H7 (cell line): Measurements from ENCODE around the gene UBP1. TPM values are rescaled to one million over a fixed set of nuclear protein-coding genes. Genes with fewer than 3 reads are reported as not detected.
A peak's percentile ranks its signal among the peaks of the same experiment; 100 is the strongest.

Source experiments
- DNase-seq: peaks from one replicate; pipeline ENCODE4 v3.0.0; 2012
- H3K27me3 ChIP-seq: 2 replicates; pipeline ENCODE4 v1.6.0; 2011; ENCODE audit warnings: mild to moderate bottlenecking, low read length; ENCODE audit not compliant: control insufficient read depth, insufficient read depth
- H3K36me3 ChIP-seq: replicated peaks from 2 replicates; pipeline ENCODE4 v1.5.1; 2011; ENCODE audit warnings: low read length; ENCODE audit not compliant: control insufficient read depth, insufficient read depth
- H3K4me3 ChIP-seq: 2 replicates; pipeline ENCODE4 v1.5.1; 2011; ENCODE audit warnings: low read depth, mild to moderate bottlenecking, control low read depth, low read length, moderate library complexity; ENCODE audit not compliant: insufficient read depth
- total RNA-seq: library from RNA; depleted of rRNA; stranded (reverse); fragments of >200 nt; shearing (Covaris generic); gene quantifications from 2 replicates; pipeline ENCODE4 v1.2.3, GENCODE V29; 2014

UBP1 gene
- total RNA-seq, 1 experiment from 2014 or later = 31.8 TPM

GRCh38 chr3:33391255-33391995 lies 48.8 kb downstream of the UBP1 start:
- Histone ChIP-seq H3K4me3 (no peak overlapping the region), H3K36me3 (peaks cover 30% of the 10 kb centered on the region), H3K27me3 (no peaks in the 10 kb centered on the region)
- no peak for DNase-seq

- Histone ChIP-seq H3K27me3 (no peaks in the 10 kb centered on the region), H3K36me3 (peaks cover 27% of the 10 kb centered on the region), H3K4me3 (no peak overlapping the region)
- no peak for DNase-seq
These were observed 50.3 kb downstream of the UBP1 start for GRCh38 chr3:33389908-33390307.

GRCh38 chr3:33388374-33389100 lies 51.7 kb downstream of the UBP1 start:
- peaks cover 27% of the 10 kb centered on the region for H3K36me3 ChIP-seq
- H3K4me3 ChIP-seq = no peak overlapping the region
- DNase-seq = no peak
- H3K27me3 ChIP-seq = no peaks in the 10 kb centered on the region

DNA sequence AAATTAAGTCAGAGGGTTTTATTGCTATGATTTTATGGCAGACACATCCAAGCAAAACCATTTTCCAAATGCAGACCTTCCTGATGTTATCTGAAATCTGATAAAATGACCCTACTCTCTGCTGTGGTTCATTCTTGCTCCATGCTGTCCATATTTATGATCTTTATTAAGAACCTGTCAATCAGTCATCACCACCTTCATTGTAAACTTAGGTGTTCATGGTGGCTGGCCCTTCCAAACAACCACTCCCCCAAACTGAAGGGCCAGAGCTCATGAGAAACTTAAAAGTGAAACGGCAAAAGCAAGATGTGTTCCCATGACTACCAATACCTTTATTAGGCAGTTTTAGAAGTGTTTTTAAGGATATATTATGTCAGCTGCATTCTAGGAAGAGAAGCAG lies 53.6 kb downstream of the UBP1 start:
- Histone ChIP-seq H3K36me3 (peaks cover 20% of the 10 kb centered on the region), H3K4me3 (no peak overlapping the region), H3K27me3 (no peaks in the 10 kb centered on the region)
- no peak for DNase-seq

DNA sequence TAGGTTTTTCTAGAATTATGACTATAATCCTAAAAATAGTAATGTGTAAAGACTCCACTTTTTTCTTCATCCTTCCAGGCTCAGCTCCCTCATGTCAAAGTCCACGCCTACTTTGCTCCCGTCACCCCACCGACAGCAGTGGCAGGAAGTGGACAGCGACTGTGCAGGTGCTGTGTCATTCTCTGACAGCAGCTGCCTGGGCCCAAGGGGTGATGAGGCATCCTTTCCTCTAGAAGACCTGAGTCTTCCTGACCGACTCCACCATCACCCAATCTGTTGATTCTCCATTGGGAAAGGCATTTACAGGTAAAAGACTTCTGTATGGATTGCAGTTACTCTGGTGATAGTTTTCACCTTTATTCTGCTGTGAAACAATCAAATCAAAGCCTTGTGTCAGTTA lies 54.8 kb downstream of the UBP1 start:
- DNase-seq = no peak
- H3K36me3 ChIP-seq = peaks cover 12% of the 10 kb centered on the region

GRCh38 chr3:33383951-33384350 lies 56.3 kb downstream of the UBP1 start:
- H3K27me3 ChIP-seq = no peaks in the 10 kb centered on the region
- H3K36me3 ChIP-seq = peaks cover 5% of the 10 kb centered on the region
- H3K4me3 ChIP-seq = no peak overlapping the region
- DNase-seq = no peak

More for the DNA sequence above, 54.8 kb downstream of the UBP1 start:
- no peak overlapping the region for H3K4me3 ChIP-seq
- no peaks in the 10 kb centered on the region for H3K27me3 ChIP-seq

- DNase-seq = no peak
- no peaks in the 10 kb centered on the region for H3K27me3 ChIP-seq
- peaks cover 1% of the 10 kb centered on the region; the same call in 1 of the 2 replicates for H3K36me3 ChIP-seq
- no peak overlapping the region for H3K4me3 ChIP-seq
These were observed 59.6 kb downstream of the UBP1 start for GRCh38 chr3:33380653-33381052.

DNA sequence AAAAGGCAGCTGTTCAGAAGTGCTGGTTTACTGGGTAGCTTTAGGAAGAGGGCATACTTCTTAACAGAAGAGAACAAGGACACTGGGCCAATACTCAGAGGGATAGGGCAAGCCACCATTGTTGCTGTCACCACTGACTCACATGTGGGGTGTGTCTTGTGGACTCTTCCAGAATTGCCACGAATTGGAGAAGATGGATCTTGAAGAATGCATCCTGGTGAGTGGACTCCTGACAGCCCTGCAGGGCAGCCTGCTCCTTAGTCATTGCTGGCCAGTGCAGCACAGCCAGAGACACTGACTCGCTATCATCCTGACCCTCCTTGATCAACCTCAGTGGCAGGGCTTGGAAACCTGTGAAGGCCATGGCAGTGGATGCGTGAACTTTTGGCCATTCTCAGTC lies 62.3 kb downstream of the UBP1 start:
- Histone ChIP-seq H3K27me3 (no peaks in the 10 kb centered on the region), H3K36me3 (0 out of 2 replicates have a peak, but pooled peaks cover 2% of the 10 kb centered on the region), H3K4me3 (no peak overlapping the region)
- no peak for DNase-seq

- 0 out of 2 replicates have a peak, but pooled peaks cover 2% of the 10 kb centered on the region for H3K36me3 ChIP-seq
- DNase-seq = peak; percentile 22
- no peaks in the 10 kb centered on the region for H3K27me3 ChIP-seq
- H3K4me3 ChIP-seq = no peak overlapping the region
These were observed 62.7 kb downstream of the UBP1 start for GRCh38 chr3:33377489-33377888.

DNA sequence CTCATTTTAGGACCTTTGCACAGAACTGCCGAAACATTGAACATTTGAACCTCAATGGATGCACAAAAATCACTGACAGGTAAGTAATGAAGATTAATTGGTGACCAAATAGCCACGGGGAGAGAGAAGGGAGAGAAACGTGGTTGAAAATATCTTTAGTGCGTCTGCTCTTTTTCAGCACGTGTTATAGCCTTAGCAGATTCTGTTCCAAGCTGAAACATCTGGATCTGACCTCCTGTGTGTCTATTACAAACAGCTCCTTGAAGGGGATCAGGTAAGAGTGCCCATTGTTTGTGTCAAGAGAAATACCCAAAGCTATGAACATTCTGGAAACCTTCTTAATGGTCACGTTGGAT lies 67.1 kb downstream of the UBP1 start:
- Histone ChIP-seq H3K27me3 (no peaks in the 10 kb centered on the region), H3K36me3 (0 out of 2 replicates have a peak, but pooled peaks cover 2% of the 10 kb centered on the region), H3K4me3 (no peak overlapping the region)
- no peak for DNase-seq

DNA sequence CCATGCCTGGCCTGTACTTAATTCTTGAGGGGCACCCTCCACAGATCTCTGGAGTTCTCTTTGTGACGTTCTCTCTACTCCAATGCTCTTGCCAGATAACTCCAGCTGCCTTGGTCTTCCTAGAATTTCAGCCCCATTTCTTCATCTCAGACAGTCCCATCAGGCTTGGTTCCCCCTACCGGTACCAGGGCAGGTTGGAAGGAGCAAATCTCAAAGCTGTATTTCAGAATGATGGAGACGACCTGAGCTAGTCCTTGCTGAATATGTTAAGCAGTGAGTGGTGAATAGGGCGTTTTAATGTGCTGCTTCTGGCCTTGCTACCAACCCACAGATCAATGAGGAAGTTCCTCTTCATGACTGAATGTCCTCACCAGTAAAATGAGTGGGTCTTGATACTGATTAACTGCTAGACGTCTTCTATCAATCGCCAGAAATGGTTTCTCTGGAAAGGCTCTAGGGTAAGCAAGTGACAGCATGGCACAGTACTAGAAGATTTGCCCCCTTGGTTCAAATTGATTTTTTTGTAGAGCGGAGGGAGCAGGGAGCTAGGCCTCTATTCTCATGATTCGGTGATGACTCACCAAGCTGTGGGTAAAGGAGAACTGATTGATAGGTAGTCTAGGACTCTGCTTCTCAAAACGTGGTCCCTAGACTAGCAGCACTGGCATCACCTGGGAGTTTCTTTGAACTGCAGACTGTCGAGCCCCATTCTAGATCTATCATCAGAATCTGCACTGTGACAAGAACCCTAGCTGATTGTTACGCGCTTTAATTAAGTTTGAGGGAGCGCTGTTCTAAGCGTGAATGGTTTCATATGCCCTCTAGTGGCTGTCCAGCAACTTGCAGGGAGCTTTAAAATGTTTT lies 67.8 kb downstream of the UBP1 start:
- peak; percentile 50 for DNase-seq
- Histone ChIP-seq H3K27me3 (no peaks in the 10 kb centered on the region), H3K36me3 (0 out of 2 replicates have a peak, but pooled peaks cover 2% of the 10 kb centered on the region), H3K4me3 (no peak overlapping the region)

DNA sequence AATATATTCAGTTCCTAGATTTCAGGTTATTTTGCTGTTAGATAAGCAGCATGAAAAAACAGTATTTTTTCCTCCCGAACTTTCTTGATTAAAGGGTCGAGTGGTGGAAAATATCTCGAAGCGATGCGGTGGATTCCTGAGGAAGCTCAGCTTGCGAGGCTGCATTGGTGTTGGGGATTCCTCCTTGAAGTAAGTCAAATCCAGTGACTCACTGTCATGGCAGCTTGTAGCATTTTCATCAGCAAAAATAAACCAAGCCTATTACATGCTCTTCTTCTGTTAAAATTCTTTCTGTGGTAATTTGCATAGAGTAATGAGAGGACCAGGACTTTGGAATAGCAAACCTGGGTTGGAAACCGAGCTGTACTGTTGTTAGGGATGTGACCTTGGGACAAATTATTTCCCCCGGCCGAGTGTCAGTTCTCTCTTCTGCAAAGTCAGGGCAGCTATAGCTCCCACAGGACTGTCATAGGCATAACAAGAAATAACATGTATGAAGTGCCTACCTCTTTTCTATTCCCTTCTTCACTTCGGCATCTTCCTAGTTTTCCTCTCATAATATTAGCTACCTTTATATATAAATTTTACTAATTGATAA lies 75.6 kb downstream of the UBP1 start:
- DNase-seq = no peak
- no peaks in the 10 kb centered on the region for H3K27me3 ChIP-seq
- no peak overlapping the region for H3K4me3 ChIP-seq
- no peaks in the 10 kb centered on the region for H3K36me3 ChIP-seq

DNA sequence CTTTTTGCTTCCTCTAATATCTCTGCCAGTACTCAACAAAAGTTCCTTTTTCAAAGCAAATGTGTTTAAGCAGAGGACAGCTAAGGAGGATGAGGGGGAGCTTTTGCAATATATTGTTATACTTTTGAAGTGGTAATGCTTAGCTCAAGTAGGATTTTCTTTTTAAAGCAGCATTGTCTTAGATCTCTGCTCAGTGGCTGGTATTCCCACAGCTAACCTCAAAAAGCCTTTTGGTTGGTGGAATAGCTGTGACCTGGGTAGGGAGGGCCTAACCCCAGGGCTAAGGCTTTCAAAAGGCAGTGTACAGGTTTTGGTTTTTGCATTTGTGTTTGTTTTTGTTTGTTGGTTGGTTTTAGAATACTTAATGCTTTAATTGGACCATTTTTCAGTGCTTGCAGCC lies 76.1 kb downstream of the UBP1 start:
- no peak for DNase-seq
- Histone ChIP-seq H3K27me3 (no peaks in the 10 kb centered on the region), H3K36me3 (no peaks in the 10 kb centered on the region), H3K4me3 (no peak overlapping the region)

GRCh38 chr3:33363113-33363800 lies 76.9 kb downstream of the UBP1 start:
- no peaks in the 10 kb centered on the region for H3K36me3 ChIP-seq
- no peak overlapping the region for H3K4me3 ChIP-seq
- no peak for DNase-seq
- no peaks in the 10 kb centered on the region for H3K27me3 ChIP-seq
